Activated effector memory CD4-positive, alpha-beta T cell treated with Interleukin-2 at 50 U/mL for 16 hours (primary cell): ENCODE measurements around the gene HMSD.

Experiments used
- DNase-seq: peaks from one replicate; pipeline ENCODE4 v3.0.0-alpha.2; 2020

The HMSD gene

DNA sequence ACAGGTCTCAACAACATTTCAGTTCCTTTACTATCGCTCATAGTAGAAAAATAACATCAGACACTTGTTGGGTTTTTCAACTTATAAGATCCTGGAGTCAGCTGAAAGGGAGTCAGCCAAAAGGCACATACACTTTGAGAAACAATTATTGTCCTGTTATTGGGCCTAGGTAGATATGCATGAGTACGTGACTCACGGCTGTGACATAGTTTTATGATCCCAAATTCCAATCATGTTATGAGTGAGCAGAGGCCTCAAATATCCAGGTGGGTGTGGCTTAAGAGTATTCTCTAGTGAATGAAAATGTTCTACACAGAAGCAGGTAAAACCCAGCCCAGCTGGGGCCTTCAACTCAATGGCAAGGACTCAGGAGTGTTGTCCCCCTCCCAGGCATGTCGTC is 47.9 kb downstream of the HMSD start:
- no peak for DNase-seq

DNA sequence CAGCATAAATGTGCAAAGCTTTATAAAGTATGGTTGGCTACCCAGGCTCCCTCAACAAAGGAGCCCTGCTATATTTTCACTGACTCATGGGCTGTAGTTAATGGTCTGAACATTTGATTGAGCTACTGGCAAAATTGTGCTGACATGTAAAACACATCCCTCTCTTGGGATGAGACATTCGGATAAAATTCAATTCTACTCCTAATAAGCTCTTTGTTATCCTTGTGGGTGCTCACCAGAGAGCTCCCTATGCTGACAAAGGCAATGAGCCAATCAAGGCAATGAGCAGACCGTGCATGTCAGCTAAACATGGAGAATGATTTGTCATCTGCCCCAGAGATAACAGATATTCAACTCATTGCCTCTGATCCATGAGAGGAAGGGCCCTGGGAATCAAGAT is 48.5 kb downstream of the HMSD start:
- DNase-seq = no peak

DNA sequence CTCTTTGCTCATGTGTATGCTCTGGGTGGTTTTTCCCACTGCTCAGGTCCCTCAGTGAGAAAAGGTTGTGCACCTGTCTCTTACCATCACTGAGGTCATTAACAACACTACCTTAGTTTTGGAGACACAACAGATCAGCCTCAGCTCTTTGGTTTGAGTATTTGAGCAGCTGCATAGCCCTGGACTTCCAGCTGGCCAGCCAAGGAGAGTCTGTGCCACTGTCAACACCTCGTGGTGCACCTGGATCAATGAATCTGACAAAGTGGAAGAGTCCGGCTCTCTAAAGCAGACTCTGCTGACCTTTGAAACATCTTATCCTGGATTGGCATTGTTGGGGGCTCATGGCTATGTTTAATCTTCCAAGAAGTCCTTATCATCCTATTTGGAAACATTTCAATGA is 50.8 kb downstream of the HMSD start:
- no peak for DNase-seq

DNA sequence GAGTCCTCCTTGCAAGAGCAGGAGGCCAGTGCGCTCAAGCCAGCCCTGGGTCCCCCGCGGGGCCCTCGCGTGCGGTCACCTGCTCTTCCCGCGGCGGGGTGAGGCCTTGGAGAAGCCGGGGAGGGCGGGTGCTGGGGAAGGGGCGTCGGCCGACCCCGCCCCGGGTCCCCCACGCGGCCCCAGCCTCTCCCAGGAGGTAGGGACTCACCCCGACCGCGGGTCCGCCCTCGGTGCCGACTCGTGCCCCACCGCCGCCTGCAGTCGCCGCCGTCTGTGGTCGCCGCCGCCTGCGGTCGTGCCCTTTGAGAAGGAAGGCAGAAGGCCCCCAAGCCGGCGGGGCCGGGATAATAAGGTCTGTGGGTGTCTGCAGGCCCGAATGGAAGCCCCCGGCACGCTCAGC is 53.5 kb downstream of the HMSD start:
- DNase-seq = no peak

DNA sequence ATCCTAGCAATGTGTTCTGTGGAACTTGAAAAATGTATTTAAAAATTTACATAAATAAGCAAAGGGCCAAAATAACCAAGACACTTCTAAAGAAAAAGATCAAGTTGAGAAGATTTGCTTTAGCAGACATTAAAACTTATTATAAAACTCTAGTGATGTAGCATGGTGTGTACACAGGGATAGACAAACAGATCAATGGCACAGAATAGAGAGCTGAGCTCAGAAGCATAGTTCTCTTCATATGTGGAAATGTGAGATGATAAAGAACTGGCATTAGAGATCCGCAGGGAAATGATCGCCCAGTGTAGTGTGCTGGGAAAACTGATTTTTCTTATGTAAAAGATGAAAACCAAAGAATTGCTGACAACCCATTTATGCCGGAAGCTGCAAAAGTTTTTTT is 60.2 kb downstream of the HMSD start:
- DNase-seq = no peak
